ENCODE measurements around the gene ATXN7.

DNA sequence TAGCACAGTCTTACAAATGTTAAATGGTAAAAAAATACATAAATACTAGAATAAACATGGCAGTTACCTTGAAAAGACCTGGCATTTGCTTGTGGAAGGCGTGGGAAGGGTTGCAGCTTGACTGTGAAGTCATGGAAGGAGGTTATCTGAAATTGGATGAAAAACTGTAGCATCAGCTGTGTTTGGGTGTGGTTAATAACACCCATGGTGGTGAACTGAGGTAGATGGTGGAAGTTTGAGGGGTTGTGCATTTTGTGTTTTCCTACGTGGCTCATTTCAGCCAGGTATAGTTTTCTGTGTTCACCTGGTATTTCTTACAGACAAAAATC is 113.2 kb downstream of the ATXN7 start:
- TF ChIP-seq POLR2A (IDR thresholded peaks at IDR 0.05) = no peak
- TF ChIP-seq, protein P1, sequence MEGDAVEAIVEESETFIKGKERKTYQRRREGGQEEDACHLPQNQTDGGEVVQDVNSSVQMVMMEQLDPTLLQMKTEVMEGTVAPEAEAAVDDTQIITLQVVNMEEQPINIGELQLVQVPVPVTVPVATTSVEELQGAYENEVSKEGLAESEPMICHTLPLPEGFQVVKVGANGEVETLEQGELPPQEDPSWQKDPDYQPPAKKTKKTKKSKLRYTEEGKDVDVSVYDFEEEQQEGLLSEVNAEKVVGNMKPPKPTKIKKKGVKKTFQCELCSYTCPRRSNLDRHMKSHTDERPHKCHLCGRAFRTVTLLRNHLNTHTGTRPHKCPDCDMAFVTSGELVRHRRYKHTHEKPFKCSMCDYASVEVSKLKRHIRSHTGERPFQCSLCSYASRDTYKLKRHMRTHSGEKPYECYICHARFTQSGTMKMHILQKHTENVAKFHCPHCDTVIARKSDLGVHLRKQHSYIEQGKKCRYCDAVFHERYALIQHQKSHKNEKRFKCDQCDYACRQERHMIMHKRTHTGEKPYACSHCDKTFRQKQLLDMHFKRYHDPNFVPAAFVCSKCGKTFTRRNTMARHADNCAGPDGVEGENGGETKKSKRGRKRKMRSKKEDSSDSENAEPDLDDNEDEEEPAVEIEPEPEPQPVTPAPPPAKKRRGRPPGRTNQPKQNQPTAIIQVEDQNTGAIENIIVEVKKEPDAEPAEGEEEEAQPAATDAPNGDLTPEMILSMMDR (IDR thresholded peaks at IDR 0.05) = no peak

Data from esophagus squamous epithelium (tissue), 4 donors.